ENCODE results near the gene POLR1D. TPM values are rescaled to one million over a fixed set of nuclear protein-coding genes. Genes with fewer than 3 reads are reported as not detected.
A peak's percentile ranks its signal among the peaks of the same experiment; 100 is the strongest.

The POLR1D gene
- total RNA-seq, 4 donors from 2014 or later: 104 to 159 (median 142) TPM

- intact Hi-C loops (cut with DNase I; ENCODE audit: low total_unique reads): no loop called here
- H3K9me3 ChIP-seq: no peaks in the 10 kb centered on the region
- peaks cover 20 to 46% of the 10 kb centered on the region in 2 donors for H3K4me1 ChIP-seq
- H3K27ac ChIP-seq: no peak overlapping the region
- no peak overlapping the region for H3K4me3 ChIP-seq
- in situ Hi-C loops (cut with MboI; ENCODE audit: low sequenced_read_pairs in 4 of 4): loop anchor here in 3 of 4 donors (25.0 kb wide), 4 partner anchors 163 to 438 kb away; partner anchors contain the start of genes RASL11A (in 3 of the 3), RPL21 (in 3 of the 3), GTF3A (in 2 of the 3) and USP12 (in 1 of the 3)
- H3K36me3 ChIP-seq: no peaks in the 10 kb centered on the region
- DNase-seq: peak; percentile 12 to 43
- H3K27me3 ChIP-seq: no peaks in the 10 kb centered on the region
- ATAC-seq: peak; percentile 73 to 90
- TF ChIP-seq, protein P1, sequence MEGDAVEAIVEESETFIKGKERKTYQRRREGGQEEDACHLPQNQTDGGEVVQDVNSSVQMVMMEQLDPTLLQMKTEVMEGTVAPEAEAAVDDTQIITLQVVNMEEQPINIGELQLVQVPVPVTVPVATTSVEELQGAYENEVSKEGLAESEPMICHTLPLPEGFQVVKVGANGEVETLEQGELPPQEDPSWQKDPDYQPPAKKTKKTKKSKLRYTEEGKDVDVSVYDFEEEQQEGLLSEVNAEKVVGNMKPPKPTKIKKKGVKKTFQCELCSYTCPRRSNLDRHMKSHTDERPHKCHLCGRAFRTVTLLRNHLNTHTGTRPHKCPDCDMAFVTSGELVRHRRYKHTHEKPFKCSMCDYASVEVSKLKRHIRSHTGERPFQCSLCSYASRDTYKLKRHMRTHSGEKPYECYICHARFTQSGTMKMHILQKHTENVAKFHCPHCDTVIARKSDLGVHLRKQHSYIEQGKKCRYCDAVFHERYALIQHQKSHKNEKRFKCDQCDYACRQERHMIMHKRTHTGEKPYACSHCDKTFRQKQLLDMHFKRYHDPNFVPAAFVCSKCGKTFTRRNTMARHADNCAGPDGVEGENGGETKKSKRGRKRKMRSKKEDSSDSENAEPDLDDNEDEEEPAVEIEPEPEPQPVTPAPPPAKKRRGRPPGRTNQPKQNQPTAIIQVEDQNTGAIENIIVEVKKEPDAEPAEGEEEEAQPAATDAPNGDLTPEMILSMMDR (IDR thresholded peaks at IDR 0.05 in 4 of 5, conservative IDR thresholded peaks at IDR 0.05 in 1 of 5): no peak
- no peak for TF ChIP-seq POLR2A (IDR thresholded peaks at IDR 0.05)
Measured at GRCh38 chr13:27599845-27600553, 21.7 kb upstream of the POLR1D start.

- no peak overlapping the region for H3K4me3 ChIP-seq
- H3K4me1 ChIP-seq: peaks cover 28 to 50% of the 10 kb centered on the region in 2 donors
- in situ Hi-C loops (cut with MboI; ENCODE audit: low sequenced_read_pairs in 4 of 4) (loop anchor here in 3 of 4 donors (25.0 kb wide), 4 partner anchors 163 to 438 kb away; partner anchors contain the start of genes RASL11A (in 3 of the 3), RPL21 (in 3 of the 3), GTF3A (in 2 of the 3) and USP12 (in 1 of the 3)), intact Hi-C loops (cut with DNase I; ENCODE audit: low total_unique reads) (no loop called here)
- TF ChIP-seq, protein P1 (IDR thresholded peaks at IDR 0.05 in 4 of 5, conservative IDR thresholded peaks at IDR 0.05 in 1 of 5): no peak
- TF ChIP-seq POLR2A (IDR thresholded peaks at IDR 0.05): no peak
- H3K27me3 ChIP-seq: no peaks in the 10 kb centered on the region
- ATAC-seq: no peak
- no peak overlapping the region for H3K27ac ChIP-seq
- no peaks in the 10 kb centered on the region for H3K36me3 ChIP-seq
- DNase-seq: no peak
- H3K9me3 ChIP-seq: no peaks in the 10 kb centered on the region
Measured at GRCh38 chr13:27600711-27601110, 21.0 kb upstream of the POLR1D start.

DNA sequence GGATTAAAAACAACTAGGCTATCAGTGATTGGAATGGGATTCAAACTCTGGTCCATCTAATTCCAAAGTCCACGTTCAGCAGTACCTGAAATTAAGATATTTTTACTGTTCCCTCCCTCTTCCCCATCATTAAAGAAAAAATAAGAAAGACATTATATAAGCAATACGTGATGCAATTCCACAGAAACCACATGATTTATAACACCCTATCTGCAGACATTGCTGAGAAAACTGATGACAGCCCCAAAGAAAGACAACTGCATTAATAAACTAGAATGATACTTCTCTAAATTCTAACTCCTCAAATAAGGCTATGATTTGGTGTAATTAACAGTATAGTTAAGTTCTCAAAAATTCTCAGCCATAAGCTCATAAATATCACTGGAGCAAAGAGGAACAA is 20.5 kb upstream of the POLR1D start:
- TF ChIP-seq POLR2A (IDR thresholded peaks at IDR 0.05): no peak
- TF ChIP-seq, protein P1 (IDR thresholded peaks at IDR 0.05 in 4 of 5, conservative IDR thresholded peaks at IDR 0.05 in 1 of 5): no peak
- Histone ChIP-seq H3K27ac (no peak overlapping the region), H3K4me1 (peaks cover 32 to 52% of the 10 kb centered on the region in 2 donors), H3K36me3 (no peaks in the 10 kb centered on the region), H3K9me3 (no peaks in the 10 kb centered on the region), H3K4me3 (no peak overlapping the region), H3K27me3 (no peaks in the 10 kb centered on the region)
- DNase-seq: no peak
- intact Hi-C loops (cut with DNase I; ENCODE audit: low total_unique reads): no loop called here
- in situ Hi-C loops (cut with MboI; ENCODE audit: low sequenced_read_pairs in 4 of 4): loop anchor here in 3 of 4 donors (25.0 kb wide), 4 partner anchors 164 to 439 kb away; partner anchors contain the start of genes RASL11A (in 3 of the 3), RPL21 (in 3 of the 3), GTF3A (in 2 of the 3) and USP12 (in 1 of the 3)
- ATAC-seq: no peak

GRCh38 chr13:27601803-27602202 is 19.9 kb upstream of the POLR1D start:
- in situ Hi-C loops (cut with MboI; ENCODE audit: low sequenced_read_pairs in 4 of 4): loop anchor here in 3 of 4 donors (25.0 kb wide), 4 partner anchors 165 to 440 kb away; partner anchors contain the start of genes RASL11A (in 3 of the 3), RPL21 (in 3 of the 3), GTF3A (in 2 of the 3) and USP12 (in 1 of the 3)
- ATAC-seq (no peak), DNase-seq (no peak)
- H3K4me1 ChIP-seq: peaks cover 38 to 53% of the 10 kb centered on the region in 2 donors
- no peaks in the 10 kb centered on the region for H3K27me3 ChIP-seq
- intact Hi-C loops (cut with DNase I; ENCODE audit: low total_unique reads): no loop called here
- no peak for TF ChIP-seq POLR2A (IDR thresholded peaks at IDR 0.05)
- TF ChIP-seq, protein P1 (IDR thresholded peaks at IDR 0.05 in 4 of 5, conservative IDR thresholded peaks at IDR 0.05 in 1 of 5): no peak
- no peaks in the 10 kb centered on the region for H3K9me3 ChIP-seq
- no peak overlapping the region for H3K4me3 ChIP-seq
- H3K27ac ChIP-seq: no peak overlapping the region
- no peaks in the 10 kb centered on the region for H3K36me3 ChIP-seq
